Measurements from ENCODE around the gene TIMM29. TPM values are rescaled to one million over a fixed set of nuclear protein-coding genes. Genes with fewer than 3 reads are reported as not detected.

The TIMM29 gene
- total RNA-seq, 2 donors from 2014 or later = 20.0 to 26.8 TPM

DNA sequence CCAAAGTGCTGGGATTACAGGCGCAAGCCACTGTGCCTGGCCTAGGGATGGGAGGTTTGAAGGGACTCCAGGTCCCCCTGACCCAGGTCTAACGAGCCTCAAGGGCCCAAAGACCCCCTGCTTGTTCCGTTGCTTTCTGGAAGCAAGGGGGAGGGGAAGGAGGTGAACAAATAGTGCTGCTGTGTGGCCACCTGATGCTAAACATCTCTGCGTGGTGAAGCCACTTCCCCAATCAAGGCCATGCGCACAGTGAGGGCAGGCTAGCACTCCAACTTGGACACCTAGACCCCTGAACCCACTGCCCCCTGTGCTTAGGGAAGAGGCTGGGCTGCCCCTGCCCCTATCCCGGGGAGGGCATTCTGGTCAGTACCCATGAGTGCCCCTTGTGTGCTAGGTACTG is 33.2 kb upstream of the TIMM29 start:
- Histone ChIP-seq H3K9me3 (ENCODE audit: control insufficient read depth, low read length) (no peaks in the 10 kb centered on the region), H3K36me3 (ENCODE audit: control insufficient read depth, insufficient read depth, low read length) (peaks cover 2% of the 10 kb centered on the region), H3K9ac (ENCODE audit: extremely low read depth, low read length, poor library complexity, severe bottlenecking) (no peak overlapping the region), H3K27me3 (ENCODE audit: control insufficient read depth, insufficient read depth, low read length, poor library complexity, severe bottlenecking) (no peaks in the 10 kb centered on the region), H3K4me1 (ENCODE audit: control insufficient read depth, insufficient read depth, low read length) (no peaks in the 10 kb centered on the region), H3K4me3 (ENCODE audit: low read length) (no peak overlapping the region), H3K27ac (ENCODE audit: low read depth, low read length) (no peak overlapping the region)
- TF ChIP-seq, protein P1, sequence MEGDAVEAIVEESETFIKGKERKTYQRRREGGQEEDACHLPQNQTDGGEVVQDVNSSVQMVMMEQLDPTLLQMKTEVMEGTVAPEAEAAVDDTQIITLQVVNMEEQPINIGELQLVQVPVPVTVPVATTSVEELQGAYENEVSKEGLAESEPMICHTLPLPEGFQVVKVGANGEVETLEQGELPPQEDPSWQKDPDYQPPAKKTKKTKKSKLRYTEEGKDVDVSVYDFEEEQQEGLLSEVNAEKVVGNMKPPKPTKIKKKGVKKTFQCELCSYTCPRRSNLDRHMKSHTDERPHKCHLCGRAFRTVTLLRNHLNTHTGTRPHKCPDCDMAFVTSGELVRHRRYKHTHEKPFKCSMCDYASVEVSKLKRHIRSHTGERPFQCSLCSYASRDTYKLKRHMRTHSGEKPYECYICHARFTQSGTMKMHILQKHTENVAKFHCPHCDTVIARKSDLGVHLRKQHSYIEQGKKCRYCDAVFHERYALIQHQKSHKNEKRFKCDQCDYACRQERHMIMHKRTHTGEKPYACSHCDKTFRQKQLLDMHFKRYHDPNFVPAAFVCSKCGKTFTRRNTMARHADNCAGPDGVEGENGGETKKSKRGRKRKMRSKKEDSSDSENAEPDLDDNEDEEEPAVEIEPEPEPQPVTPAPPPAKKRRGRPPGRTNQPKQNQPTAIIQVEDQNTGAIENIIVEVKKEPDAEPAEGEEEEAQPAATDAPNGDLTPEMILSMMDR (conservative IDR thresholded peaks at IDR 0.05) = no peak
- Mint-ChIP-seq H3K9me3 (no peaks in the 10 kb centered on the region), H3K36me3 (ENCODE audit: low read depth) (peaks cover 8% of the 10 kb centered on the region), H3K27ac (peak overlapping the region; percentile 69), H3K4me1 (peaks cover 32% of the 10 kb centered on the region), H3K27me3 (ENCODE audit: insufficient read depth) (no peaks in the 10 kb centered on the region), H3K4me3 (no peak overlapping the region)
- 87 to 89% methylated on average over 5 to 6 of the region's 6 CpGs for WGBS, 2 experiments (ENCODE audit: insufficient coverage in 1 of 2, insufficient read length in 1 of 2)
- DNase-seq = peak; percentile 46

DNA sequence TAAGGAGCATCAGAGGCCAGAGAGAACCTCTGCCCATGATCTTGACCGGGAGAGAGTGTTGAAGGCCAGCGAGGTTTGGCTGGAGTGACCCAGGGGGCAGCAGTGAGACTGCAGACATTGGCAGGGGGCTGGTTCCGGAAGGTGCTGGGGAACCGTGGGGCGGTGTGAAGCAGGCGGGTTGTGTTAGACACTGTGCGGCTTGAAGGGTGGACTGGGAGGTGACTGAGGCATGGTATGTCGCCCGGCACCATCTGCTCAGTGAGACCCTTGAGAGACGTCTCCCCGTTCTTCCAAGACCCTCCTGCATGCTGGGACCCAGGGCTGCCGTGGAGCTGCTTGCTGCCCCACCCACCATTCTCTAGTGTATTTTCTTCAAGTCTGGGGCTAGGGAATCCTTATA is 32.7 kb upstream of the TIMM29 start:
- H3K27ac ChIP-seq (ENCODE audit: low read depth, low read length) = no peak overlapping the region
- peak; percentile 85 for DNase-seq
- peaks cover 2% of the 10 kb centered on the region for H3K36me3 ChIP-seq (ENCODE audit: control insufficient read depth, insufficient read depth, low read length)
- Mint-ChIP-seq H3K4me1 (peaks cover 29% of the 10 kb centered on the region), H3K9me3 (no peaks in the 10 kb centered on the region), H3K27me3 (ENCODE audit: insufficient read depth) (no peaks in the 10 kb centered on the region), H3K4me3 (no peak overlapping the region), H3K27ac (peak overlapping the region; percentile 69), H3K36me3 (ENCODE audit: low read depth) (peaks cover 8% of the 10 kb centered on the region)
- H3K4me3 ChIP-seq (ENCODE audit: low read length) = no peak overlapping the region
- H3K9me3 ChIP-seq (ENCODE audit: control insufficient read depth, low read length) = no peaks in the 10 kb centered on the region
- H3K4me1 ChIP-seq (ENCODE audit: control insufficient read depth, insufficient read depth, low read length) = no peaks in the 10 kb centered on the region
- H3K27me3 ChIP-seq (ENCODE audit: control insufficient read depth, insufficient read depth, low read length, poor library complexity, severe bottlenecking) = no peaks in the 10 kb centered on the region
- WGBS, 2 experiments (ENCODE audit: insufficient coverage in 1 of 2, insufficient read length in 1 of 2) = 86 to 88% methylated on average over 9 to 12 of the region's 12 CpGs
- no peak overlapping the region for H3K9ac ChIP-seq (ENCODE audit: extremely low read depth, low read length, poor library complexity, severe bottlenecking)
- TF ChIP-seq, protein P1 (conservative IDR thresholded peaks at IDR 0.05) = peak; percentile 75

DNA sequence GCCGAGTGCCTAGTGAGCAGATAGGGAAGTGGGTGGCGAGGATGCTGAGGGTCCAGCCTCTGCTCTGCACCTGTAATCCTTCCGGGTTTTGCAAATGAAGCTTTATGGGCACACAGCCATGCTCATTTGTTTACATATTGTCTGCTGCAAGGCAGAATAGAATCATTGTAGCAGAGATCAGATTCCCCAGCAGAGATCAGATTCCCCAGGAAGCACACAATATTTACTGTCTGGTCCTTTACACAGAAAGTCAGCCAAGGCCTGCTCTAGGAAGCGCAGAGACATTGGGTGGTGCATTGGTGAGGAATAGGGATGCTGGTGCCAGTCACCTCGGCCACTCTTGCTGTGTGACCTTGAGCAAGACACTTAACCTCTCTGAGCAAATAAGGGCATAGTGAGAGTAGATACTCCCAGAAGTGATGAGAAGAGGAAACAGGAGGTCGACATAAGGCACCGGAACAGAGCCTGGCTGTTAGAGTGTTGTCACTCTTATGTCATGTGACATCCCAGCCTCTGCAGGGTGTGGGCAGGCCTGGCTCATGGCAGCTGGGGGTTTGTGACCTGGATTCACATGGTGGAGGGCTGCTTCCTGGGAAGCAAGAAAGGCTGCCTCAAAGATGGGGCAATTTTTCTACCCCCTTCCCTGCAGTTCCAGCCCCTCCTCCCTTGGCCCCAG is 31.6 kb upstream of the TIMM29 start:
- peak overlapping the region; percentile 49 for H3K27ac ChIP-seq (ENCODE audit: low read depth, low read length)

More for the DNA sequence above, 31.6 kb upstream of the TIMM29 start:
- no peaks in the 10 kb centered on the region for H3K4me1 ChIP-seq (ENCODE audit: control insufficient read depth, insufficient read depth, low read length)
- peak; percentile 31 for DNase-seq
- Mint-ChIP-seq H3K9me3 (no peaks in the 10 kb centered on the region), H3K27ac (peak overlapping the region; percentile 70), H3K4me1 (peaks cover 18% of the 10 kb centered on the region), H3K27me3 (ENCODE audit: insufficient read depth) (no peaks in the 10 kb centered on the region), H3K36me3 (ENCODE audit: low read depth) (peaks cover 8% of the 10 kb centered on the region), H3K4me3 (no peak overlapping the region)
- H3K9me3 ChIP-seq (ENCODE audit: control insufficient read depth, low read length) = no peaks in the 10 kb centered on the region
- no peaks in the 10 kb centered on the region for H3K27me3 ChIP-seq (ENCODE audit: control insufficient read depth, insufficient read depth, low read length, poor library complexity, severe bottlenecking)
- H3K36me3 ChIP-seq (ENCODE audit: control insufficient read depth, insufficient read depth, low read length) = peaks cover 2% of the 10 kb centered on the region
- H3K4me3 ChIP-seq (ENCODE audit: low read length) = no peak overlapping the region
- TF ChIP-seq, protein P1 (conservative IDR thresholded peaks at IDR 0.05) = no peak
- no peak overlapping the region for H3K9ac ChIP-seq (ENCODE audit: extremely low read depth, low read length, poor library complexity, severe bottlenecking)
- WGBS, 2 experiments (ENCODE audit: insufficient coverage in 1 of 2, insufficient read length in 1 of 2) = 92 to 97% methylated on average over 7 of the region's 7 CpGs

All from endodermal cell (in vitro differentiated cells).